NCI-H524 treated with DMSO at 0.1 percent for 48 hours (cell line): Measurements from ENCODE around the gene UBXN11.
"Not testable (repeated sequence)": the region's sequence is repeated elsewhere in the genome, so short reads cannot be mapped to it uniquely, and the experiment has no call there.

Experiments used
- DNase-seq: peaks from one replicate; lab custom pipeline; 2025; lab: John Stamatoyannopoulos, UW

Gene UBXN11

DNA sequence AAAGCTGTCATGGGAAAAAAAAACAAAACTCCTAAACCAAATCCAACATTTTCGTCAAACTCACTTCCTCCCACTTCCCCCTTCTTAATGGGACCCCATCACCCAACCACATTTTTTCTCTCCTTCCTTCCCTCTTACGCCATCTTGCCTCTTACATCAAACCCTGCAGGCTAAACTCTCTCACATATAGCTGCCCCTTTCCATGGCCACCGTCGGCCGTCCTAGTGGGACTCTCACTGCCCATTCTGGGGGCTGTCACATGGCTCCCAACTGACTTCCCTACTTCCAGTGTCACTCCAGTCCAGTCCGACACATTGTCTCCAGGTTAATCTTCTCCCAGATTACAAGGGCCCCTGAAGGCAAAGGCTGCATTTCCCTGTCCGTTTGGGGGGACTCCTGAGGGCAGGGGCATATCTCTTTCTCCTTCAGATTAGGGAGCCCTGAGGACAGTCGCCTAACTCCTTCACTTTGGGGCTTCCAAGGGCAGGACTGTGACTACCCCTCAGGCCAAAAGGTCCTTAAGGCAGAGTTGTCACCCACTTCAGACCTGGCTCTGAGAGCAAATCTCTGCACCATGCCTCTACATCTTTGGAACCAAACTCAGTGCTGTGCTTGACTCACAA lies 658 bp downstream of the UBXN11 start:
- DNase-seq, result no peak

DNA sequence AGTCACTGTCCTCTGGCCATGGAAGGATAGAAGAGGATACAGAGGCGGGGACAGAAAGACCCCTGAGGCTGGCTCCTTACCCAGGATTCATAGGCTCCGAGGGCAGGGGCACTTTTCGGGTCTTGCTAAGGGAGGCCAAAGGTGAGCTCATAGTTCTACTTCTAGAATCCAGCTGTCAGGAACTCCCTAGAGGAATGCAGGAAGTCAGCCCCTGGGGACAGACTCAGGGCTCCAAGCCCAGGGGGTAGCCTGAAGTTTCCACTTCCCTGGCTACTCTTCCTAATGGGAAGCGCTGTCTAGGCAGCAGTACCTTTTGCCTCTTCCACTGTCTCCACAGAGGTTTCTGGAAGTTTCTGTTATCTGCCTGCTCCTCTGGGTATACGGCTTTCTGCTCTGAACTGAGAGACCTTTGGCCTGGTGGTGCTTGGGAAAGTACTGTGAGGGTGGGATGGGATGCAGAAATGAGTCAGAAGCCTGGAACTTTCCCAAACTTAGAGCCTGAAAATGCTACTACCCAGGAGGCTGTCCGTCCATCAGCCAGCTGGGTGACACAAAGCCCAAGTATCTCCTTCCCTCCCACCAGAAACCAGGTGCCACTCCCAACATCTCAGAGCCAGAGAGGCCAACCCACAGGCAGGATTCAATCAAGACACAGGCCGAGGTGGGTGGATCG lies 3.6 kb downstream of the UBXN11 start:
- no peak for DNase-seq

DNA sequence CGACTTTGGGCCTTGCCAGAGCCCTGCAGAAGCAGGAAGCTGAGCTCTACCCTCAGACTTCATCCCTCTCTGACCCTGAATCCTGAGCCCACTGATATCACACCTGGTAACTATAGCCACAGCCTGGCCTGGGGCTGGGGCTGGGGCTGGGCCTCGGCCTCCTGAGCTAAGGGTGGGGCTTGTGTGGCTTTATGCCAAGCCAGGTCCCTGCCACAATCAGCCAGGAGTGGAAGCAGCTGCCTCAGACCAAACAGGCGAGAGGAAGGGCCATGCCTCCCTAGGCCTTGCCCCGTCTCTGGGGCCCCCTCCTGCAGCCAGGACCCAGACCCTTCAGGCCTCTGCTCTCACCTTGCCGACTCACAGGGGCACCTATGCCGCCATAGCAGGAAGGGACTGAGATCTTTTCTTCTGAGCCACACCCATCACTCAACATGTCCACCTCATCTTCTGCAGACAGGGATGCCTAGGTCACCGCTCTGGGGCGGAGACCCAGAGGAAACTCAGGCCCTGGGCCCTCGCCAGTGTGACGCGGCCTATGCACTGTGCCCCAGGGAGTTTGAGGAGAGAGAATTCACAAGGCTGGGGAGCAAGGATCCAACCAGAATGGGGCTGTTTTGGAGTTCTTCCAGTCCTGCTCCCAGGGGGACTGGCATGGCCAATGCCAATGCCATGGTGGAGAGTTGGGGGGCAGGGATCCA lies 5.7 kb downstream of the UBXN11 start:
- no peak for DNase-seq

DNA sequence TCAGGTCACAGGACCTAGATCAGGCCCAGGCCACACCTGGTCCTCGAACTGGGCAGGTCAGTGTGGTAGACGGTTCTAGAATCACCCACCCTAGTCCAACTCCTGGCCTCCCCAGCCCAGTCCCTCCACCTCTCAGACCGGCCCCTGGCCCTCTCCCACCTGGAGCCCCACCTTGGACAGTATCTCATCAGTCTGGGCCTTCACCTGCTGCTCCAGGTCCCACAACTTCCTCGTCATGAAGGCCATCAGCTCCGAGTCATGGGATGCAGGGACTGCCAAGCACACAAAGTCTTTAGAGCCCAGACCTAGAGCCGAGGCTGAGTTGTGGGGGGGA lies 8.7 kb downstream of the UBXN11 start:
- DNase-seq, result no peak

DNA sequence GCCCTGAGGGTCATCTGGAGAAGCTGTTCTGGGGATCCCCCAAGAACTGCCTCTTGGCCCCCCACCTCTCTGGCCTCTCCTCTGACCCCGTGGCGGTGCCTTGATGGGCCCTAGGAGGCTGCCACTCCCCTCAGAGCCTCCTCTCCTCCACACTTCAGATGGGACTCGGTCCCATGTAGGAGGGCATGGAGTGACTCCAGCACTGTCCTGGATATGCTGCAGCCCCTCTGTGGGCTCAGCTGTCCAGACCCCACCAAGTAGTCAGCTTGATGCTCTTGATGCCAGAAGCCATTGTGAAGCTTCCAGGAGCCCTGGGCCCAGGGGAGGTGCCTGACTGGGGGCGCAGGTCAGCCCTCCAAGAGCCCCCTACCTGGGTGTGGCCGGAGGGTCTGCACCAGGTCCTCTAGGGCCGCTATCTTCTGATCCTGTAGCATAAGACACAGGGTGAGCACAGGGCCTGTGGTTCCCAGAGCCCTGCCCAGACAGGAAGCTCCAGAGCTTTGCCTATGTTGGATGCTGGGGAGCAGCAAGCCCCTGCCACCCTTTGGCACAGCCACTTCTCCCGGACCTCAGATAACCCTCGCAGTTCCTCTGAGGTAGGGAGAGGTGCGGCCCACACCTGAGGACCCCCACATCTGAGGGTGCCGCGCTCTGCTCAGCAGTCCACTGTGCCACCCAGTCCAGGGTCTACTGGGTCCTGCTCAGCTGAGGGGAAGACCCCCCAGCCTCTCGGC lies 9.2 kb downstream of the UBXN11 start:
- no peak for DNase-seq

DNA sequence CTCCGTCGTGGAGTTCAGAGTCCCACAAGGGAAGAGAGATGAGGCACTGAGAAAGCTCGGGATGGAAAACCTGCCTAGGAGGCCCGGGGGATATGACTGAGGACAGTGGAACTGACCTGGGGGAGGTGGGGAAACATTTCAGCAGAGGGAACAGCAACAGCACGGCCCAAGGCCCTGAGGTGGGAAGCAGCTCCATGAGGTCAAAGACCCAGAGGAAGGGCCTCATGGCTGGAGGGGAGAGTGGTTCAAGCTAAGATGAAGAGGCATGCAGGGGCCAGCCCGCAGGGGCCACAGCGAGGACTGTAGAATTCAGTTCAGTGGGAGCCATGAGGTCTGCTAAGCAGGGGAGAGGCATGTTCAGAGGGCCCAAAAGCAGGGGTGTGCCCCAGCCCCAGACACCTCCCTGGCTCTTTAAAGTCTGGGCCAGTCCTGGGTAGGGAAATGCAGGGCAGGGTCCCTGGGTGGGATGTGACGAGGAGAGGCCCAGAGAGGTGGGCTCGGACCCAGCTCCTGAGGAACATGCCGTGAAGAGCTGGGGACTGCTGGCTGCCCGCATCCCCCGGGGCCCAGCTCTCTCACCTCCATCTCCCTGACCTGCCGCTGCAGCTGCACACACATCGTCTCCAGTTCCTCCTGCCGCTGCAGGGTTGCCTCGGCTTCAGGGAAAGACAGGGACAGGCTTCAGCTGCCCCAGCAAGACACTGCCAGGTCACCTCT lies 9.9 kb downstream of the UBXN11 start:
- no peak for DNase-seq

DNA sequence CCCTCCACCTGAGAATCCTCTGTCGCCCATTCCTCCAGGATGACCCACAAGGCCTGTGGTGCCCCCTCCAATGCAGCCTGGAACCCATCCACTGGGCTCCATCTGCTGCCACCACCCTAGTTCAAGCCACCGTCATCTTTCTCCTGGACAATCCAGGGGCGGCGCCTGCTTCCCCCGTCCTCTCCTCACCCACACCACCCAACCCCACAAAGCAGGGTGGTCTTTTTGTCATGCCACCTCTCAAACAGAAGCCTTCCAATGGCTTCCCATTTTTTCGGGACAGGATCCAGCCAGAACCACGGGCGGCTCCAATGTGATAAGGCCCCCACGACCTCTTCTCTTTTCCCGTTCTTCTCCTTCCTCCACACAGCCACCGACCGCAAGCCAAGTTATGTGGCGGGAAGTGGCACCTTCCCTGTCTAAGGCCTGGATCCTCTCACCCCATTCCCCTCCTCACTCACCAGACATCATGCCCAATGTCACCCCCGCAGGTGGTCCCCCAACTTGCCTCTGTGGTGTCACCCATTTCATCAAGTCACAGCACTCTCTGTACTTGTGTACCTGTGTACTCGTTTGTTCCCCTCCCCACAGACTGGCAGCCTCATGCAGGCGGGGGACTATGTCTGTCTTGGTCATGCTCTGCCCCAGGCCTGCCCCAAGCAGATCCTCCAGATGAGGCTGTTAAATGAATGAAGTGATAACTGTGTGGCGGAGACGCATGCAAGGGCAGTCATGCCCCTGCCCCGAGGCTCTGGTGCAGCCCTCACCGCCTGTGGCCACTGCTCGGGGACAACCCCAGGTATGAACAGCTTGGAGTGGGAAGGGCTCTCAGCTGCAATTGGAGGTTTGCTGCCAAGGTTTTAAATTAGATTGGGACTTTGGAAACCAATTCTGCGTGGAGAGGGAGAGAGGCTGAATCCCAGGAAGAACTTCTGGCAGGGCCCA lies 11.0 kb downstream of the UBXN11 start:
- DNase-seq, result no peak

DNA sequence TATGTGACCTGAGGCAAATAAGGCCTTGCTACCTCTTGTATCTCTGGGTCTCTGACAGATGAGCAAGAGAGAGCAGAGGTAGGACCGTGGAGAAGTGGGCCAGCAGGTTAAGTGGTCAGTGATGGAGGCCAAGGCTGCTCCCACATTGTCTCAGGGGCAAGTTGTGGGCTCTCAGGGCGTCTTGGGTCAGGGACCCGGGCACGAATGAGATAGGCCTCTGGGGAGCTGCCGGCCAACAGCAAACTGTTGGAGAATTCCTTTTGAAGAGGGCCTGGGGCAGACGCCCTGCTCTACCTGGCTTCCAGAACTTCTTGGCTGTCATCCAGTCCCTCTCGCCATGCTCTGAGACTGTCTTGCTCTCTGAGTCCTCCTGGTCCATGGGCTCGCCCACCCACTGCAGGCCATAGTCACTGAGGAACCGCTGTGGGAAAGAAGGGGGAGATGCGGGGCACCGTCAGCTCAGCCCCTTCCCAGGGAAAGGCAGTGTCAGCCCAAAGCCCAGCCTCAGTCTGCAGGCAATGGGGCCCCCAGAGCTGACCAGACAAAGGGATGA lies 12.4 kb downstream of the UBXN11 start:
- no peak for DNase-seq

DNA sequence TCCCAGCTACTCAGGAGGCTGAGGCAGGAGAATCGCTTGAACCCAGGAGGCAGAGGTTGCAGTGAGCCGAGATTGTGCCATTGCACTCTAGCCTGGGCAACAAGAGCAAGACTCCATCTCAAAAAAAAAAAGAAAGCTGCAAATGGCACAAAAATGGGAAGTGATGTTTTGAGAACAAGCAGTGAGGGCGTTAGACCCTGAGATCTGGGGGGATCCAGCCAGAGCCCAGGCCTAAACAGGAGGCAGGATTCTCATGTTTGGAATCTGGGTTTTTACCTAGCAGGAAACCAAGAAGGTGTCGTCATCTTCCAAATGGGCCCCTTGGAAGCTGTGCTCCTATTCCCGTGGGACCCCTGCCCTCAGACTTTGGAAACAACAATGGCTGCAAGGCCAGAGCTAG lies 13.7 kb downstream of the UBXN11 start:
- not testable (repeated sequence) for DNase-seq

DNA sequence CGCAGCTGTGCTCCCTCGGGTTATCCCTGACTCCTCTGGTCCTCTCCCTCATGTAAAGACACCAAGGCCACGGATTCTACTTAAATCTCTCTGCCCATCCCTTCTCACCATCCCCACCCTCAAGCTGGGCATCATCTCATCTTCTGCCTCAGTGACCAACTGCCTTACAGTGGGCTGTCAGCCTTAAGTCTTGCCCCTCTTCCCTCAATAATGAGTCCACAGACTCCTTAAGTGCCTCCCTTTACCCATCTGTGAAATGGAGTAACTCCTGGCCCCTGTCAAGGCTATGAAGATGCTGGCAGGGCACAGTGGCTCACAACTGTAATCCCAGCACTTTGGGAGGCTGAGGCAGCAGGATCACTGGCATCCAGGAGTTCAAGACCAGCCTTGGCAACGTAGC lies 14.5 kb downstream of the UBXN11 start:
- DNase-seq, result no peak

DNA sequence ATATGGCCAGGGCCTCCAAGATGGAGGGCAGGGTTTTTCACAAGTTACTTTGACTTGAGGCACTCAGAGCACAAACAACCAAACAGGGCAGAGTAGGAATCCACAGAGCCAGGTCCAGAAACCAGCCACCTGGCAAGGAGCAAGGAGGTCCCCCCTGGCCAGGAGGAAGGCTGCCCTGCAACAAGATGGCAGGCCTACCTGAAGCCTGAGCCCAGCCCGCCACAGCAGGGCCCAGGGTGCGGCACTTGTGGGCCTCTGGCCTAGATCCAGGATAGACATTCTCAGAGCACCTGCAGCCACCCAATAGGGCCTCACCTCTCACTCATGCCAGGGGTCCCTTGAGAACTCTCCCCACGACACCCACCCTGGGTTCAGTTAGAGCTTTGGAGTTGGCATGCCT lies 15.0 kb downstream of the UBXN11 start:
- DNase-seq, result no peak

DNA sequence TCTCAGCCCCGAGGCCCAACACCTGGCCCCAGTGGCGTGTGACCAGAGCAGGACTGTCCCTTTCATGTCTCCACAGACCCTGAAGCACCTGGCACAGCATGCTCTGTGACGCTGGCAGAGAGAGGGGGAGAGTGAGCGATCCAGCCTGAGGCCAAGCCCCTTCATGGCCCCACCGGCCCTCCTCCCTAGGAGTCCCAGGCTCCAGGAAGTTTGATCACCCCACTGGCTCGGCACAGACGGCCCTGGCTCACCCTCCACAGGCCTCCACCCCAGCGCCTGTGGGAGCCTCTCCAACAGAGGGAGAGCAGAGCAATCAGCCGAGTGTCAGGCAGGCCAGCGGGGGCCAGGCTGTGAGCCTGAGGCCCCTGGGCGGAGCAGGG lies 15.6 kb downstream of the UBXN11 start:
- DNase-seq, result no peak

DNA sequence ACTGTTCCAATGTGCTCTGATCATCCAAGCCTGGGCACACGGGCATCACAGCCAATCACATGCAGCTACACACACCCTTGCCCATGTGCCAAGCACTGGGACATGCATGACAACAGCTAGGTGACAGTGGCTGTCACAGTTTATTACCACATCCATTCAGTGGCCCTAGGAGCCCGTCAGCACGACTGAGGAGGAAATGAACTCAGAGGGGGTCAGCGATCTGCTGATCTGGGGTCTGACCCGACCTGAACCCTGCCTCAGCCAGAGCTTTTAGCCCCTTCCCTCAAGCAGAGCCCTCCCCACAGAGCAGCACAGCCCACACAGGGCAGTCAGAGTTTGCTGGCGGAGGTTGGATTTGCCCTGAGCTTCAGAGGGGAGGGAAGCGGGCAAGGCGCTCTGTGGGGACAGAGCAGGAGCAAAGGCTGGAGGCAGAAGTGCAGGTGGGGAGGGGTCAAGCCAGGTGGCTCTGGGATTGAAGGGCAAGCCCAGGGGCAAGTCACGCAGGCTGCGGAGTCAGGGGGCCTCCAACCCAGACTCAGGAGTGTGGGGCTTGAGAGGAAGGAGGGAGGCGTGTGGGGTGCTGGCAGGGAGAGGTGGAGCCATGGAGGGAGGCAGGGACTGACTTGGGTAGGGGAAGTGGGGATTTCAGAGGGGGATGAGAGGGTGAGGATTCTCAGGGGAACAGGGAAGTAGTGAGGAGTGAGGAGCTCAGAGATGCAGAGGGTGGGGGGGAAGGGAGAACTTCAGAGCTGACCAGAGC lies 16.1 kb downstream of the UBXN11 start:
- no peak for DNase-seq

DNA sequence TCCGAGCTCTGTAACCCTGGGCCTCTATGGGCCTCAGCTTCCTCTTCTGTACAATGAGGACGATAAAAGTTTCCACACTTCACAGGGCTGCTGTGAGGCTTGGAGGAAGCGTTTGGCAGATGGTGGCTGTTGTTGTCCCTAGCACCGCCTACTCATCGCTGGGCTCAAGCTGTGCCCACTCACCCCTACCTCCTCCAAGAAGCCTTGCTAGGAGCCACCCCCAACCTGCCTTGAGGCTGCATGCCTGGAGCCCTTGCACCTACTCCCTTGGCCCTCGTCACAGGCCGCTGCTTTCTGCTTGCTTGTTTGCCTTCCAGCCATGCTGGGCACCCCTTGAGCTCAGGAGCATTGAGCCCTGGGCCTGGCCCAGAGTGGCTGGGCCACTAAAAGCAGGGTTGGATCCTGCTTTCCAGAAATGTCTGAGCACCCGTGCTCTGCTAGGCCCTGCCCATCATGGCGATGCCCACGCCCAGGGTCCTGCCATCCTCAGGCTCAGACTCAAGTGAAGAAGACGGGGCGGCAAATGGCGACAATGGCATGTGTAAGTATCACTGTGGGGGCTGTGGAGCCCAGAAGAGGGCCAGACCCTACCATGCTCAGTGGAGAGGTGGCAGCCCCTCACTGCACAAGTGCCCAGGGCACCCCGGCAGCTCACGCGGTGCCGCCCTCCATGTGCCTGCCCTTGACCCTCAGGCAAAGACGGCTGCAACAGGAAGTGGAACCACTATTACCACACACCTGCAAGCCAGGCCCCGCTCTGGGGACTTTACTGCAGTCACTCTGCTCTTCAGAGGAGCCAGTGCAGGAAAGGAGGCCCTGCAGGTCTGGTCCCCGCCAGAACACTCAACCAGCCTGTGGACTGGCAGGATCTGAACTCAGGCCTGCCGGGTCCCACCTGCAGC lies 17.0 kb downstream of the UBXN11 start:
- DNase-seq, result peak; percentile 78

DNA sequence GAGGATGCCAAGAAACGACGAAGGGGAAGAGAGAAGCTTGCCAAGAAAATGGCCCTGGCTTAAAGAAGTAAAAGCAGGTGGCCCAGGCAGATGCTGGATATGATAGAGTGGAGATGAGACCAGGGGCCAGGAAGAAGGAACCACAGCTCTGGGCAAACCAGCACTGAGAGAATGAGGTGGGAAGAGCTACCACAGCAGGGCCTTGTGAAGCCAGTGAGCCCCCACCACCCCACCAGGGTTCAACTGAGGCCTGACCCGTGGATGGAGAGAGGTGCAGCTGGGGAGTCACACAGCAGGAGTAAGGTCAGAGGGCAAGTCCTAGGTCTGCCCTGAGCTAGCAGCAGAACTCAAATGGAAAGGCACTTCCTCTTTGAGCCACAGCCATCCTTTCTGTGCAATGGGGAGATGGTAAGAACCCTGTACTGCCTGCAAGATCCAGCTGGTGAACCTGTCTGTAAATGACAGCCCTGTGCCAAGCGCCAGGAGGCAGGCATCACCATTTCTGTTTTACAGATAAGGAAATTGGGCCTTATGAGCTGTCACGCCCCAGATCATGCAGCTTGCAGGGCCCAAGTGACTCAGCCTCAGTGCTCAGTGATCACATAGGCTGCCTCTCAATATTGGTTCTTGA lies 18.0 kb downstream of the UBXN11 start:
- no peak for DNase-seq

DNA sequence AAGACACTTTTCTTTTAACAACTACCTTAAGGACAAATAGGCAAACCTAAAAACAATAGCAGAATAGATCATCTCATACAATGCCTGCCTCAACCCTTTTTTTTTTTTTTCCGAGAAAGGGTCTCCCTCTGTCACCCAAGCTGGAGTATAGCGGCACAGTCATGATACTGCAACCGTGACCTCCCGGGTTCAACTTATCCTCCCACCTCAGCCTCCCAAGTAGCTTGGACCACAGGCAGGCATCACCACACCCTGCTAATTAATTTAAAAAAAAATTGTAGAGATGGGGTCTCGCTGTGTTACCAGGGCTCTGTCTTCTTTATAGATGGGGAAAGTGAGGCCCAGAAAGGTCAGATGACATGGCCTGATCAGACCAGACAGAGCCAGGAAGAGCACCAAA lies 18.6 kb downstream of the UBXN11 start:
- no peak for DNase-seq

DNA sequence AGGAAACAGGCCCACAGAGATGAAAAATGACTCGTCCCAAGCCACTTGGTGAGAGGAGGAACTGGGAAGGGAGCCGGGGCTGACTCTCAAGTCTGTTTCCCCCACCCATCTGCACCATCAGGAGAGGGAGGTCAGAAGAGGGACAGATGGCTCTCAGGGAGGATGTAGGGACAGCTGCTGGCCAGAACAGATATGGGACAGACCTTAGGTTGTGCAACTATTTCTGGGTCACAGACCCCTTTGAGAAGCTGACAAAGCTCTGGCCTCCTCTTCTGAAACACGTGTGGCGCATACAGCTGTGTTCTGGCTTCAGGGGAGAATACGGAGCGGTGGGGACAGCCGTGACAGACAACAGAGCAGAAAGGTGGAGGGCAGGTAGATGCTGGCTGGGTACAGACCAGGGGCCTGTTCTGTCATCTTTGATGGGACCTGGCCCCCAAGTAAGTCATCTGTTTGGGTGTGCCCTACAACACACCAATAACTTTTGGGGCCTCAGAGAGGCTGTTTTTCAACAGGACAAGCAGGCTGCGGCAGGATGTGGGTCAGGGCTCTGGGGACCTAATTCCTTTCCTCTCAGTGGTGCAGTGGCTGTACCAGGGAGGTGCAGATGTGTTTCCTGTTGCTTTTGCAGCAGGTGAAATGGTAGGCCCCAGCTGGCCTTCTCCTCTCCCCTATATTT lies 19.3 kb downstream of the UBXN11 start:
- DNase-seq, result peak; percentile 65

DNA sequence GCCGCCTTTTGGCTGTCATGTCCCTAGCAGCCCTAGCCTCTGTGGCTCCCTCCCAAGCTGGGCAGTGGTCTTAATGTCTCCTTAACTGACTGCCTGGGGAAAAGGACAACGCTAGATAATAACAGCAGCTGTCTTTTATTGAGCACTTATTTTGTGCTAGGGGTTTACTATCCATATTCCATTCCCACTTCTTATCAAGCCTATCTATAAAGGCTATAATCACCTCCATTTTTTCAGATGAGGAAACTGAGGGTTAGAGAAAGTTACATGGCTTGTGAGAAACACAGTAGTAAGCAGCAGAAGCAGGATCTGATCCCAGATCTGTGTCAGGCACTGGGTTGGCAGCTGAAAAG lies 20.4 kb downstream of the UBXN11 start:
- DNase-seq, result no peak
